SK-N-MC (cell line): ENCODE measurements around the gene UCK1.

Source experiments
- EZH2 ChIP-seq: fragments of 200-600 bp; sonication (generic); IDR thresholded peaks from one replicate; pipeline ENCODE4 v1.6.1; 2017; ENCODE audit warnings: antibody characterized with exemption
- POLR2AphosphoS5 ChIP-seq: IDR thresholded peaks from 2 replicates; pipeline ENCODE4 v1.6.1; 2012; ENCODE audit warnings: mild to moderate bottlenecking, low read depth, low read length, borderline replicate concordance

DNA sequence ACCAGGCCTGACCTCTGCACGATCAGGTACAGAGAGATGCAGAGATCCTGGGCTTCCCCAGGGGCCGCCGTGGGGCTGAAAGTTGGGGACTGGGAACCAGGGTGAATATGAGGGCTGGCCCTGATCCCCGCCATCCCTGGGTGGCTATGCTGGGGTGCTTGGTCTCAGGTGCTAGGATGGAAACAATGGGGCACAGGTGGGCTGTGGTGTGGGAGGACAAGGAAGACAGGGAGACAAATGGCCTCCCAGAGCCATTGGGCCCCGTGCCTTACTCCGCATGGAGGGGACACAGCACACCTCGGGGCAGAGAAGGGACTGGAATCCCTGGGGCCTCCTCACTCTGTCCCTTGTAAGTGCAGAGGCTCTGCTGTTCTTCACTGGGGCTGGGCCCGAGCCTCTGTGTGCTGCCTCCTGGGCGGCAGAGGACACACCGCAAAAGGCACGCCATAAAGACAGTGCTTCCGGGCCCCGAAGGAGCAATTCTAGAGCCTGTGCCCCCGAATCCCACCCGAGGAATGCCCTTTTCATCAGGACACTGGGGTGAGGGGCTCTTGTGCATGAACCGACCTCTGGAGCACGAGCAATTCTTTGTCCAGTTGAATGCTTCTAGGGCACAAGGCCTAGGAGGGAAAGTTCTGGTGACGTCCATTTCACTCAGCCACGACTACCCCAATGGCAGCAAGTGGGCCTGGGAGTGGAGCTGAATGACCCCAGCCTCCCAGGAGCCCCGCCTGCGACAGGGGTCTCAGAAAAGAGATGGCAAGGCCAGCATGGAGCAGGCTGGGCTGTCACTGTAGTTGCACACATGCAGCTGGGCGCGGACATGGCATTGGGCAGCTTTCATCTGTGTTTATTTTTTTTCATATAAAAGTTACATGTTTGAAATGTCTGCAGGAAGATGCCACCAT is 45.1 kb upstream of the UCK1 start:
- no peak for TF ChIP-seq POLR2AphosphoS5
- no peak for TF ChIP-seq EZH2
